Vagina (tissue), 2 donors: Measurements from ENCODE around the gene PDE1C.

Experiments used
- CTCF ChIP-seq, 3 experiments: fragments of 450-650 bp in 2 of 3; fragments of 200-600 bp in 1 of 3; sonication (generic) in 1 of 3; IDR thresholded peaks; one replicate each; pipeline ENCODE4 v1.5.1; 2017 to 2019; ENCODE audit warnings: antibody characterized with exemption in 3 of 3, mild to moderate bottlenecking in 2 of 3, moderate library complexity in 2 of 3
- POLR2AphosphoS5 ChIP-seq, 2 donors: sonication (generic); formaldehyde crosslinking; IDR thresholded peaks; one replicate each; pipeline ENCODE4 v1.9.0; 2017; ENCODE audit warnings: antibody characterized with exemption in 2 of 2, mild to moderate bottlenecking in 2 of 2, low read depth in 1 of 2; ENCODE audit not compliant: insufficient read depth in 1 of 2

- no peak for TF ChIP-seq CTCF (IDR thresholded peaks at IDR 0.05)
- no peak for TF ChIP-seq POLR2AphosphoS5 (IDR thresholded peaks at IDR 0.05; ENCODE audit: insufficient read depth in 1 of 2, low read depth in 1 of 2)
These were observed 216.8 kb downstream of the PDE1C start for GRCh38 chr7:31853380-31853779.
